Iris pigment epithelial cell (primary cell): ENCODE data around the gene MEI1.

Experiments used
- DNase-seq: peaks from one replicate; pipeline ENCODE4 v3.0.0-alpha.2; 2011; ENCODE audit warnings: low read depth

MEI1 gene

GRCh38 chr22:41745968-41746367, 46.7 kb downstream of the MEI1 start:
- no peak for DNase-seq

DNA sequence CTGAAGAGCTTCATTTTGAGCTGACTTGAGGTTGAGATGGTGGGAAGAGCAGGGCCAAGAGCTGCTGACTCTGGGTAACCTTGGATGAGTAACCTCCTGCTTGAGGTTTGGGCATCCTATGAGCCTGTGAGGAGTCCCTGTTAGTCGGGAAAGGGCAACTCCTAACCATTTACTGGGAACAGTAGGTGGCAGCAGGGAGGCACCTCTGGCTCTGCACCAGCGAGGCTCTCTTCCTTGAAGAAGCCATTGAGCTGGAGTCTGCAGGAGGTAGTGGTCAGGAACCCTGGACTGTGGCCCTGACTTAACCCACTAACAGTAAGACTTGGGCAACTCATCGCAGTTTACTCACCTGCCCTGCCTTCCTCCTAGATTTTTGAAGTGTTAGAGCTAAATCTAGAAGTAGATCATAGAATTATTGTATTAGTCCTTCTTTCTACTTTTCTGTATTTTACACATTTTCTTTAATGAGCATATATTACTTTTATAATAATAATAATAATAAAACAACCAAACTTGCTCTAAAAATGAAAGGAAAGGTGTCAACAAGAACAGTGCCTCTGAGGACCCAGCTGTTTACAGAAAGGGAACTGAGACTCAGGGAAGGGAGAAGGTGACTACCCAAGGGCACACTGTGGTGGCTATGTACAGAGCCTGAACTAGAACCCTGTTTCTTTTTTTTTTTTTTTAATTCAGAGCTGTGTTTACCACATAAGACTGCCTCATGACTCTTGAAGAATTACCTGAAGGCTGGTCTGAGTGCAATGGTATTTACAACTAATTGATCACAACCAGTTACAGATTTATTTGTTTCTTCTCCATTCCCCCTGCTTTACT, 47.5 kb downstream of the MEI1 start:
- peak; percentile 85 for DNase-seq

GRCh38 chr22:41752011-41752970, 53.0 kb downstream of the MEI1 start:
- no peak for DNase-seq

- DNase-seq, result no peak
Measured at GRCh38 chr22:41753984-41754383, 54.7 kb downstream of the MEI1 start.

DNA sequence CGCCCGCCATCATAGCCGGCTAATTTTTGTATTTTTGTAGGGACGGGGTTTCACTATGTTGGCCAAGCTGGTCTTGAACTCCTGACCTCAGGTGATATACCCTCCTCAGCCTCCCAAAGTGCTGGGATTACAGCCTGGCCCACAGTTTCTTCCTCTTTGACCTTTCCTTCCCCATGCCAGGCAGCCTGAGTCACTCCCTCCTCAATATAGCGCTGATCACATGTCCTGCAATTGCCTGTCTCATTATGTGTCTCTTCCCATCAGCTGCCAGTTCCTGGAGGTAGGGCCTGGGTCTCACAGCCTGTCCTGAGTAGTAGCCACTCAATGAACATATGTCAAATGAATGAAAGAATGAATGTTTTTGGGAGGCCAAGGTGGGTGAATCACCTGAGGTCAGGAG, 58.2 kb downstream of the MEI1 start:
- DNase-seq, result no peak

- DNase-seq, result no peak
Measured at GRCh38 chr22:41758231-41758630, 58.9 kb downstream of the MEI1 start.

DNA sequence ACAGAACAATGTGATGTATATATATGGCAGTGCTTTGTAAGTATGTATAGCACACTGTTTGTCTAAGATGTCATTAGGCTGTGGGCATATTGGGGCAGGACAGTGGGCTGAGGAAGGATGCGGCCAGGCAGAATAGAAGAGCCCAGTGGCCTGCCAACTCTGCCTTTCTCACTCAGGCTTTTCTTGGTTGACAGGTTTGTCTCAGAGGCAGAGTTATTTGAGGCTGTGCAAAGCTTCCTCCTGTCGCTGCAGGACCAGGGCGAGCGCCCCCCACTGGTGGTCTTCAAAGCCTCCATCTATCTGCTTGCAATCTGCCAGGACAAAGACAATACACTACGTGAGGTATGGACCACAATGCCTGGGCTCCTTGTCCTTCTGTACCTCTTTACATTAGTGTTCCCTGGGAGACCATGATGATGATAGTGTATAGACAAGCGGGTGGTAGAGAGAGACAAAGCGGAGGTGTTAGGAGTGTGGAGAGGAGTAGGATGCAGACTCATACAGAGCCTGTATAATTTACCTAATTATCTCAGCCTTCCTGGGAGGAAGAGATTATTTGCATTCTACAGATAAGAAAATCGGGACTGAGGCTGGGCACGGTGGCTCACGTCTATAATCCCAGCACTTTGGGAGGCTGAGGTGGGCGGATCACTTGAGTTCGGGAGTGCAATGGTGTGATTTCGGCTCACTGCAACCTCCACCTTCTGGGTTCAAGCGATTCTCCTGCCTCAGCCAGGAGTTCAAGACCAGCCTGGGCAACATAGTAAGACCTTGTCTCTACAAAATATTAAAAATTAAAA, 63.9 kb downstream of the MEI1 start:
- peak; percentile 32 for DNase-seq

DNA sequence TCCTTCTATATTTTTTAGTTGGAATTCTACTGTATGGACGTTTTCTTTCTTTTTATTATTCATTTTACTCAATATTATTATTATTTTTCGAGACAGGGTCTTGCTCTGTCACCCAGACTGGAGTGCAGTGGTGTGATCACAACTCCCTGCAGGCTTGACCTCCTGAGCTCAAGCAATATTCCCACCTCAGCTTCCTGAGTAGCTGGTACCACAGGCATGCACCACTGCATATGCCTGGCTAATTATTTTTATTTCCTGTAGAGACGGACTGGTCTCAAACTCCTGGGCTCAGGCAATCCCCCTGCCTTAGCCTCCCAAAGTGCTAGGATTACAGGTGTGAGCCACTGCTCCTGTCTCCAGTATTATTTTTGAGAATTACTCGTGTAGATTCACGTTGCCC, 67.2 kb downstream of the MEI1 start:
- DNase-seq, result no peak

DNA sequence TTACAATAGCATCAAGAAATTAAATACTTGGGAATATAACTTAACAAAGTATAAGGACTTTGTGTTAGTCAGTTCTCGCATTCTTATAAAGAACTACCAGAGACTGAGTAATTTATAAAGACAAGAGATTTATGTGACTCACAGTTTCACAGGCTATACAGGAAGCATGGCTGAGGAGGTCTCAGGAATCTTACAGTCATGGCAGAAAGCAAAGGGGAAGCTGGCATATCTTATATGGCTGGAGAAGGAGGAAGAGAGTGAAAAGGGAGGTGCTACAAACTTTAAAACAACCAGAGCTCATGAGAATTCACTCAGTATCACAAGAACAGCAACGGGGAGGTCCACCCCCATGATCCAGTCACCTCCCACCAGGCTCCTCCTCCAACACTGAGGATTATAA, 69.1 kb downstream of the MEI1 start:
- DNase-seq, result peak; percentile 62

- no peak for DNase-seq
Measured at GRCh38 chr22:41770715-41771468, 71.6 kb downstream of the MEI1 start.

GRCh38 chr22:41772198-41772597, 72.9 kb downstream of the MEI1 start:
- DNase-seq, result no peak

GRCh38 chr22:41772645-41773044, 73.3 kb downstream of the MEI1 start:
- peak; percentile 17 for DNase-seq

DNA sequence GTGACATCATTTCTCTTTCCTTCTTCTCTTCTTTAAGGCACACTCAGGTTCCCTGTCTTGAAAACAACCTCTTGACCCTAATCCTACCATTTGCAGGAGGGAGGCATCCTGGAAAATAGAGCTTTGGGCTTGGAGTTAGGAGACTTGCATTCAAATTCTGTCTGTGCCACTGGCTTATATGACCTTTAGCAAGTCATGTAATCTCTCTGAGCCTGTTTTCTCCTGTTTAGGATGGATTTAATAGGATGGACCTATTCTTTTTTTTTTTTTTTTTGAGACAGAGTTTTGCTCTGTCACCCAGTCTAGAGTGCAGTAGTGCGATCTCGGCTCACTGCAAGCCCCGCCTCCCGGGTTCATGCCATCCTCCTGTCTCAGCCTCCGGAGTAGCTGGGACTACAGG, 76.0 kb downstream of the MEI1 start:
- DNase-seq, result no peak

GRCh38 chr22:41775976-41776375, 76.7 kb downstream of the MEI1 start:
- DNase-seq, result no peak

DNA sequence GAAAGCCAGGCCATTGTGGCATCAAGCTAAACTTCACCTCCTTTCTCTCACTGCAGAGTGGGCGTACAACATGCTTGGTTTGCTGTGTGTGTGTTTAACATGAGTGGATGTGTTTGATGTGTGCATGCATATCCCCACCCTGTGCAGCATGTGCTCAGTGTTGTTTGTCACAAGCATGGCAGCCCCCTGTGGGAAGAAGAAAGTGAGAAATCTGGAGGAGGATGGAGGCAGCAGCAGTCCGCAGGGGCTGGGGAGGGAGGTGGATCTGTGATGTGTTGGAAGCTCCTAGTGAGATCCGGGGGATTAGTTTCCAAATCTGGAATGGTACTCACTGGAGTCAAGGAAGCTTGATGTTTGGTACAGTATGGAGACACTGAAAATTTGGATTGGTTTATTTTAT, 77.1 kb downstream of the MEI1 start:
- no peak for DNase-seq

DNA sequence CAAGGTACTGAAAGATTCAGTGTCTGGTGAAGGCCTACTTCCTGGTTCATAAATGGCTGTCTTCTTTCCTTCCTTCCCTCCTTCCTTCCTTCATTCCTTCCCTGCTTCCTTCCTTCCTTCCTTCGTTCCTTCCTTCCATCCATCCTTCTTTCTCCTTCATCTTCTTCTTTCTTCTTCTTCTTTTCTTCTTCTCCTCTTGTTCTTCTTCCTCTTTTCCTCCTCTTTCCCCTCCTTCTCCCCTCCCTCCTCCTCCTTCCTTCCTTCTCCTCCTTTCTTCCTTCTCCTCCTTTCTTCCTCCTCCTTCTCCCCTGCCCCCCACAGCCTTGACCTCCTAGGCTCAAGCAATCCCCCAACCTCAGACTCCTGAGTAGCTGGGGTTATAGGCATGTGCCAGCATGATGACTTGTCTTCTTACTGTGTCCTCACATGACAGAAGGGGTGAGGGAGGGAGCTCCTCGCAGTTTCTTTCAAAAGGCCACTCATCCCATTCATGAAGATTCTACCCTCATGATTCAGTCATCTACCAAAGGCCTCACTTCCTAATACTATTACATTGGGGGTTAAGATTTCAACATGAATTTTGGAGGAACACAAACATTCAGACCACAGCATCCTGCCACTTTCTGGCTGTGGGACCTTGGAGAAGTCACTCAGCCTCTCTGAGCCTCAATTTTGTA, 78.6 kb downstream of the MEI1 start:
- DNase-seq, result no peak

DNA sequence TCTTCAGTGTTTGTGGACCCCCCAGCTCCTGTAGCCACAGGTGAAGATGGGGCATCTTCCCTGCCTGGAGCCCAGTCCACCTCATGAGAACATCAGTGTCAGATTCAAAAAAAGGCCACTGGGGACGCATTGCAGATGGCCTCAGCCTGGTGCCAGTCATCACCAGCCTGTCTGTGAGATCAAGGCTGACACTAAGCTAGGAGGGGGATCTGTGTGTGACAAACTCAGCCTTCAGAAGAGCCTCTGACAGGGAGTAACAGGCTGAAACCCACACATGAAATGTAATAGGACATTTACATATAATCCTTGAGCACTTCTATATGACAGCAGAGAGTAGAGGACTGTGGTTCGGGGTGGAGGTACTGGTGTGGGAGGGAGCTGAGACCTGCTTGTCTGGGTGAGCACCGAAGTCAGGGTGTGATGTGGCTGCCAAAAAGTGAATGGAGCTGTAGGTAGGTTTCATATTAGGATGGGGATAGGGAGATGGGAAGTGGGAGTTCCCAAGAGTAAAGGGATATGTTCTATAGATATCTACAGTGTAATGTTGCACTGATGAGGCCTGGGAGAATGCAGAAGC, 80.7 kb downstream of the MEI1 start:
- DNase-seq, result no peak

GRCh38 chr22:41780746-41781505, 81.6 kb downstream of the MEI1 start:
- DNase-seq, result peak; percentile 80

- DNase-seq, result no peak
Measured at GRCh38 chr22:41781507-41781906, 82.2 kb downstream of the MEI1 start.

DNA sequence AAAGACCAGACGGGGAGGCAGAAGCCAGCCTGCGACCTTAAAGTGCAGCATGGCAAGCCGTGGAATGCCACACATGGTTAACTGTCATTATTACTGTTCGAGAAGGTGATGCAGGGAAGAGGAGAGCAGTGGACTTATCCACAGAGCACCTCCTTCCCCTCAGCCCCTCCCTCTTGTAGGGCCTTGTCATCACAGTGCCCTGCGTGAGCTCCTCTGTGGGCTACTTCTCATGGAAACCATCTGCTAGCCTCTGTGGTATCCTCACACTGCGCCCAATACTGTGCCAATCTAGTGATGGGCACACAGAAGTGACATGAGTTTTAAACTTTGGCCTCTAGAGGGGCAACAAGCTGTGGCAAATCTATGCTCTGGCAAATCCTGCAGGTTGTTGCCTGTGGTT, 83.0 kb downstream of the MEI1 start:
- no peak for DNase-seq
